ENCODE results near the gene SWT1. TPM values are rescaled to one million over a fixed set of nuclear protein-coding genes. Genes with fewer than 3 reads are reported as not detected.

The SWT1 gene
- total RNA-seq, 6 experiments from 2014 or later: 2.0 to 3.9 (median 2.4) TPM

GRCh38 chr1:185155600-185156287 lies 1.2 kb upstream of the SWT1 start:
- ATAC-seq (no peak), DNase-seq (no peak)
- H3K4me1 ChIP-seq: peaks cover 0 to 22% (median 3%) of the 10 kb centered on the region in 4 donors
- H3K27me3 ChIP-seq: no peaks in the 10 kb centered on the region
- H3K27ac ChIP-seq: peak overlapping the region; percentile 94 to 98 (median 96)
- TF ChIP-seq, protein P1, sequence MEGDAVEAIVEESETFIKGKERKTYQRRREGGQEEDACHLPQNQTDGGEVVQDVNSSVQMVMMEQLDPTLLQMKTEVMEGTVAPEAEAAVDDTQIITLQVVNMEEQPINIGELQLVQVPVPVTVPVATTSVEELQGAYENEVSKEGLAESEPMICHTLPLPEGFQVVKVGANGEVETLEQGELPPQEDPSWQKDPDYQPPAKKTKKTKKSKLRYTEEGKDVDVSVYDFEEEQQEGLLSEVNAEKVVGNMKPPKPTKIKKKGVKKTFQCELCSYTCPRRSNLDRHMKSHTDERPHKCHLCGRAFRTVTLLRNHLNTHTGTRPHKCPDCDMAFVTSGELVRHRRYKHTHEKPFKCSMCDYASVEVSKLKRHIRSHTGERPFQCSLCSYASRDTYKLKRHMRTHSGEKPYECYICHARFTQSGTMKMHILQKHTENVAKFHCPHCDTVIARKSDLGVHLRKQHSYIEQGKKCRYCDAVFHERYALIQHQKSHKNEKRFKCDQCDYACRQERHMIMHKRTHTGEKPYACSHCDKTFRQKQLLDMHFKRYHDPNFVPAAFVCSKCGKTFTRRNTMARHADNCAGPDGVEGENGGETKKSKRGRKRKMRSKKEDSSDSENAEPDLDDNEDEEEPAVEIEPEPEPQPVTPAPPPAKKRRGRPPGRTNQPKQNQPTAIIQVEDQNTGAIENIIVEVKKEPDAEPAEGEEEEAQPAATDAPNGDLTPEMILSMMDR (IDR thresholded peaks at IDR 0.05): no peak
- no peak for TF ChIP-seq POLR2A (IDR thresholded peaks at IDR 0.05)
- H3K9me3 ChIP-seq: no peaks in the 10 kb centered on the region
- peaks cover 0 to under 1% (median 0%) of the 10 kb centered on the region in 4 donors for H3K36me3 ChIP-seq
- intact Hi-C loops (cut with DNase I): no loop called here
- 7% methylated on average over 11 of the region's 11 CpGs for WGBS (ENCODE audit: insufficient coverage, low coverage, low lambda C conversion rate, missing lambda C conversion rate)
- peak overlapping the region; percentile 74 to 88 (median 78) for H3K4me3 ChIP-seq

DNA sequence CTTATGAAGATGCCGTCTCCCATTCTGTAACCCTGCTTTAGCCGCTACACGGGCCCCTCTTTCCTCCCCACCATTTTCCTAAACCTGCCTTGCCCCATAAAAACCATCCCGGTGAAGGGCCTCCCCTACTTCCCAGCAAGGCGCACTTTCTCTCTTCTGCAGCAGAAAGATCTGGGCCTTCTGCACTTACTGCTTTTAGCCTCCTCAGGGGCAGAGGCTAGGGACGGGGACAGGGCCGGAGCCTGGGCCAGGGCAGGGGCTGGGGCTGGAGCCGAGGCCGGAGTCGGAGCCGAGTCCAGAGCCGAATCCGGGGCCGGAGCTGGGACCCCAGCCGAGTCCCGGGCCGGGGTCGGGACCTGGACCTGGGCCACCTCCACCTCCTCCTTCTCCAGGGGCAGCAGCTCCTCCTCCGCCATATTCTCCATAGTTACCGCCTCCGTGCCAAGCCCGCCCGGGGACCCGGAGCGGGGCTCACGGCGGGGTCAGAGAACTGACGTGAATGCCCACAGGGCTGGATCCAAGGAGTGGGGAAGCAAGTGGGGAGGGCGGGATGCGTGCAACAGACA lies 596 bp upstream of the SWT1 start:
- ATAC-seq (peak; percentile 43 to 65 (median 56)), DNase-seq (peak in 2 of 3 donors; percentile 65 to 80)
- WGBS (ENCODE audit: insufficient coverage, low coverage, low lambda C conversion rate, missing lambda C conversion rate): 0% methylated on average over 16 of the region's 30 CpGs
- TF ChIP-seq, protein P1 (IDR thresholded peaks at IDR 0.05): no peak
- TF ChIP-seq POLR2A (IDR thresholded peaks at IDR 0.05): no peak
- peak overlapping the region; percentile 74 to 88 (median 78) for H3K4me3 ChIP-seq
- no peaks in the 10 kb centered on the region for H3K27me3 ChIP-seq
- H3K4me1 ChIP-seq: peaks cover 0 to 22% (median 3%) of the 10 kb centered on the region in 4 donors
- H3K36me3 ChIP-seq: no peaks in the 10 kb centered on the region
- intact Hi-C loops (cut with DNase I): no loop called here
- no peaks in the 10 kb centered on the region for H3K9me3 ChIP-seq
- peak overlapping the region; percentile 94 to 98 (median 96) for H3K27ac ChIP-seq

GRCh38 chr1:185157599-185158412 lies 839 bp downstream of the SWT1 start:
- intact Hi-C loops (cut with DNase I): no loop called here
- H3K4me3 ChIP-seq: peak overlapping the region; percentile 68 to 78 (median 74)
- no peaks in the 10 kb centered on the region for H3K9me3 ChIP-seq
- no peak for DNase-seq
- H3K36me3 ChIP-seq: no peaks in the 10 kb centered on the region
- WGBS (ENCODE audit: insufficient coverage, low coverage, low lambda C conversion rate, missing lambda C conversion rate): 2% methylated on average over 20 of the region's 20 CpGs
- peak overlapping the region; percentile 94 to 98 (median 96) for H3K27ac ChIP-seq
- no peak for ATAC-seq
- no peaks in the 10 kb centered on the region for H3K27me3 ChIP-seq
- H3K4me1 ChIP-seq: peaks cover 0 to 22% (median 3%) of the 10 kb centered on the region in 4 donors
- TF ChIP-seq, protein P1 (IDR thresholded peaks at IDR 0.05): no peak
- no peak for TF ChIP-seq POLR2A (IDR thresholded peaks at IDR 0.05)

- intact Hi-C loops (cut with DNase I): no loop called here
- H3K27ac ChIP-seq: no peak overlapping the region
- DNase-seq (no peak), ATAC-seq (no peak)
- H3K36me3 ChIP-seq: no peaks in the 10 kb centered on the region
- 57% methylated on average over 1 of the region's 2 CpGs for WGBS (ENCODE audit: insufficient coverage, low coverage, low lambda C conversion rate, missing lambda C conversion rate)
- H3K4me1 ChIP-seq: peaks cover 0 to 22% (median 3%) of the 10 kb centered on the region in 4 donors
- no peak for TF ChIP-seq POLR2A (IDR thresholded peaks at IDR 0.05)
- TF ChIP-seq, protein P1 (IDR thresholded peaks at IDR 0.05): no peak
- no peaks in the 10 kb centered on the region for H3K9me3 ChIP-seq
- H3K4me3 ChIP-seq: no peak overlapping the region
- H3K27me3 ChIP-seq: no peaks in the 10 kb centered on the region
Observed at GRCh38 chr1:185158800-185159199, 1.8 kb downstream of the SWT1 start.
